ENCODE measurements around the gene TLK2.
"Not testable (repeated sequence)": the region's sequence is repeated elsewhere in the genome, so short reads cannot be mapped to it uniquely, and the experiment has no call there.

Gene TLK2

GRCh38 chr17:62490990-62491389, 12.4 kb downstream of the TLK2 start:
- not testable (repeated sequence) for DNase-seq; H3K4me1 Mint-ChIP-seq; H3K27ac Mint-ChIP-seq; H3K4me3 Mint-ChIP-seq; H3K27me3 Mint-ChIP-seq (ENCODE audit: low read depth, poor library complexity); H3K9me3 Mint-ChIP-seq
- peaks cover 74% of the 10 kb centered on the region for H3K36me3 Mint-ChIP-seq (ENCODE audit: low read depth)

GRCh38 chr17:62493049-62493655, 14.5 kb downstream of the TLK2 start:
- not testable (repeated sequence) for H3K4me1 Mint-ChIP-seq; H3K4me3 Mint-ChIP-seq; H3K9me3 Mint-ChIP-seq; H3K27ac Mint-ChIP-seq; H3K27me3 Mint-ChIP-seq (ENCODE audit: low read depth, poor library complexity); DNase-seq
- H3K36me3 Mint-ChIP-seq (ENCODE audit: low read depth) = peaks cover 75% of the 10 kb centered on the region

DNA sequence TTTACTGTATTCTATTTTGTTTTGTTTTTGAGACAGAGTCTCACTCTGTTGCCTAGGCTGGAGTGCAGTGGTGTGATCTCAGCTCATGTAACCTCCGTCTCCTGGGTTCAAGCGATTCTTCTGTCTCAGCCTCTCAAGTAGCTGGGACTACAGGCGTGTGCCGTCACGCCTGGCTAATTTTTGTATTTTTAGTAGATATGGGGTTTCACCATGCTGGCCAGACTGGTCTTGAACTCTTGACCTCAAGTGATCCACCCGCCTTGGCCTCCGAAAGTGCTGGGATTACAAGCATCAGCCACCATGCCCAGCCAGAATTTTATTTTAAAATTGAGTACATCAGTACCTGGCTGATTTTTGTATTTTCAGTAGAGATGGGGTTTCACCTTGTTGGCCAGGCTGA, 15.4 kb downstream of the TLK2 start:
- peaks cover 74% of the 10 kb centered on the region for H3K36me3 Mint-ChIP-seq (ENCODE audit: low read depth)
- not testable (repeated sequence) for H3K4me1 Mint-ChIP-seq; H3K27ac Mint-ChIP-seq; H3K9me3 Mint-ChIP-seq; DNase-seq; H3K4me3 Mint-ChIP-seq; H3K27me3 Mint-ChIP-seq (ENCODE audit: low read depth, poor library complexity)

GRCh38 chr17:62496344-62496743, 17.7 kb downstream of the TLK2 start:
- Mint-ChIP-seq H3K9me3 (peaks cover 18% of the 10 kb centered on the region), H3K36me3 (ENCODE audit: low read depth) (peaks cover 73% of the 10 kb centered on the region)
- H3K4me1 Mint-ChIP-seq; H3K27ac Mint-ChIP-seq; H3K27me3 Mint-ChIP-seq (ENCODE audit: low read depth, poor library complexity); DNase-seq; H3K4me3 Mint-ChIP-seq: not testable (repeated sequence)

GRCh38 chr17:62498796-62499195, 20.2 kb downstream of the TLK2 start:
- not testable (repeated sequence) for H3K4me1 Mint-ChIP-seq, H3K9me3 Mint-ChIP-seq, H3K27ac Mint-ChIP-seq

DNA sequence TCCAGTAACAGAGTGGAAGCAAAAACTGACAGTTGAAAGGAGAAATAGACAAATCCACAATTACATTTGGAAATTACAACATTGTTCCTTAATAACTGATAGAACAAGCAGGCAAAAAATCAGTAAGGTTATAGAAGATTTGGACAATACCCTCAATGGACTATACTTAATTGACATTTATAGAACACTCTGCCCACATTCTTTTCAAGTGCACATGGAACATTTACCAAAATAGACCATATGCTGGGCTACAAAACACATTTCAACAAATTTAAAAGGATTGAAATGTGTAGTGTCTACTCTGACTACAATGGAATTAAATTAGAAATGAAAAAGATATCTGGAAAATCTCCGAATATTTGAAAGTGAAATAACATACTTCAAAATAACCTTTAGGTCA, 21.8 kb downstream of the TLK2 start:
- H3K36me3 Mint-ChIP-seq (ENCODE audit: low read depth) = peaks cover 47% of the 10 kb centered on the region
- H3K4me1 Mint-ChIP-seq = not testable (repeated sequence)

More at GRCh38 chr17:62498796-62499195, 20.2 kb downstream of the TLK2 start:
- H3K36me3 Mint-ChIP-seq (ENCODE audit: low read depth) = peaks cover 52% of the 10 kb centered on the region
- H3K4me3 Mint-ChIP-seq; DNase-seq; H3K27me3 Mint-ChIP-seq (ENCODE audit: low read depth, poor library complexity): not testable (repeated sequence)

GRCh38 chr17:62504857-62505256, 26.2 kb downstream of the TLK2 start:
- H3K9me3 Mint-ChIP-seq; H3K4me3 Mint-ChIP-seq; H3K27ac Mint-ChIP-seq; DNase-seq; H3K27me3 Mint-ChIP-seq (ENCODE audit: low read depth, poor library complexity): not testable (repeated sequence)
- peaks cover 14% of the 10 kb centered on the region for H3K4me1 Mint-ChIP-seq
- peaks cover 28% of the 10 kb centered on the region for H3K36me3 Mint-ChIP-seq (ENCODE audit: low read depth)

More for the DNA sequence above, 21.8 kb downstream of the TLK2 start:
- not testable (repeated sequence) for H3K4me3 Mint-ChIP-seq; DNase-seq; H3K27ac Mint-ChIP-seq; H3K9me3 Mint-ChIP-seq; H3K27me3 Mint-ChIP-seq (ENCODE audit: low read depth, poor library complexity)

DNA sequence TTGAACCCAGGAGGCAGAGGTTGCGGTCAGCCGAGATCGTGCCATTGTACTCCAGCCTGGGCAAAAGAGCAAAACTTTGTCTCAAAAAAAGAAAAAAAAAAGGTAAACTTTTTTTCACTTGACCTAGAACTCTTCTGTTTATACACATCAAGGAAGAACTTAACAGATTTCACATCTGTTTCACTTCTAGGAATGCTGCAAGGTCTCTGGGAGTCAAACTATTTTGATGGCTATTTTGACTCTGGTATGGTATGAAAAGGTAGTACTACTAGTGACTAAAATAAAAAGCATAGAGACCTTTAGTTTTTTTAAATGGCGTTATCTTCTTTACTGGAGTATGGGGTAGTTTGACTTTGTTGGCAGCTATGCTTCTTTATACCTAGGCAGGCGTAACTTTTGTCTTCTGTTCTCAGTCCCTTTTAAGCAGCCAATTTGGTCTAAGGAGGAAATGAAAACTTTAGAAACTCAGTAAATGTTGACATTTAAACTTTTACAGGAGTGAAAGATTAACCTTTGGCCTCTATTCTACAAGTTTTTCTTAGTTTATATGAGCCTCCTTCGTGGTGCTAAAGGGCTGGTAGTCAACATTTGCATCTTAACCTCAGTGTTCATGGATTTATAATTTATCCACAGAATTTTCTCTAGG, 28.7 kb downstream of the TLK2 start:
- DNase-seq; H3K27me3 Mint-ChIP-seq (ENCODE audit: low read depth, poor library complexity); H3K9me3 Mint-ChIP-seq; H3K27ac Mint-ChIP-seq; H3K4me3 Mint-ChIP-seq: not testable (repeated sequence)
- peaks cover 14% of the 10 kb centered on the region for H3K4me1 Mint-ChIP-seq
- H3K36me3 Mint-ChIP-seq (ENCODE audit: low read depth) = peaks cover 26% of the 10 kb centered on the region

DNA sequence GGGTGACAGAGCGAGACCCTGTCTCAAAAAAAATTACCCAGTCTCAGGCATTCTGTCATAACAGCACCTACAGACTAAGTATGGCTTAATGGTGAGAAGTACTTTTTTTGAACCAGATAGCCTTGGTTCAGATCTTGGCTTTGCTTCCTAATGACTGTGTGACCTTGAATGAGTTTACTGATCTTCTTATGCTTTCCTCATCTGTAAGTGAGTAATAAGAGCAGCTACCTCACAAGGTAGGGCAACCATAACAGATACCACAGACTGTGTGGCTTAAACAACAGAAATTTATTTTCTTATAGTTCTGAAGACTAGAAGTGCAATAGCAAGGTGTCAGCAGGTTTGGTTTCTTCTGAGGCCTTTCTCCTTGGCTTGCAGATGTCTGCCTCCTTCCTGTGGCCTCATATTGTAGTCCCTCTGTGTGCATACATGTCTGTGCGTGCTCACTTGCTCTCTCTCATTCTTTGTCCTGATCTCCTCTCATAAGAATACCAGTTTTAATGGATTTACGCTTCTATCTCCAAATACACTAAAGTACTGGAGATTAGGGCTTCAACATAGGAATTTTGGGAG, 31.7 kb downstream of the TLK2 start:
- Mint-ChIP-seq H3K36me3 (ENCODE audit: low read depth) (peaks cover 37% of the 10 kb centered on the region), H3K27ac (peak overlapping the region; percentile 71), H3K4me1 (peaks cover 14% of the 10 kb centered on the region)
- H3K4me3 Mint-ChIP-seq; H3K27me3 Mint-ChIP-seq (ENCODE audit: low read depth, poor library complexity); H3K9me3 Mint-ChIP-seq; DNase-seq: not testable (repeated sequence)

DNA sequence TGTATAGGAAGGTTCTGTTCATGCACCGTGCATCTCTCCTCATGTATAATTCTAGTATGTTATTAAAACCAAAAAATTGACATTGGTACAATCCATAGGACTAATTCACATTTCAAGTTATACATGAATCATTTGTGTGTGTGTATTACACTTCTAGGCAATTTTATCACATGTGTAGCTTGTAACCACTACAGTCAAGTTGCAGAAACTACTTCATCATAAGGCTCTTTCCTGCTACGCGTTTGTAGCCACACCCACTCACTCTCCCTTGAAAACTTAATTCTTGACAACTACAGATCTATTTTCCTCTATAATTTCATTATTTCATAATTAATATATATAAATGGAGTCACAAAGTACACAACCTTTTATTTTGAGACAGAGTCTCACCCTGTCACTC, 32.4 kb downstream of the TLK2 start:
- not testable (repeated sequence) for H3K27ac Mint-ChIP-seq; DNase-seq; H3K27me3 Mint-ChIP-seq (ENCODE audit: low read depth, poor library complexity); H3K4me3 Mint-ChIP-seq
- H3K4me1 Mint-ChIP-seq = peaks cover 14% of the 10 kb centered on the region
- peaks cover 38% of the 10 kb centered on the region for H3K36me3 Mint-ChIP-seq (ENCODE audit: low read depth)
- peaks cover 13% of the 10 kb centered on the region for H3K9me3 Mint-ChIP-seq

GRCh38 chr17:62516376-62516775, 37.8 kb downstream of the TLK2 start:
- not testable (repeated sequence) for H3K27me3 Mint-ChIP-seq (ENCODE audit: low read depth, poor library complexity); H3K4me3 Mint-ChIP-seq; H3K27ac Mint-ChIP-seq; H3K4me1 Mint-ChIP-seq; DNase-seq
- Mint-ChIP-seq H3K36me3 (ENCODE audit: low read depth) (peaks cover 60% of the 10 kb centered on the region), H3K9me3 (peaks cover 29% of the 10 kb centered on the region)

DNA sequence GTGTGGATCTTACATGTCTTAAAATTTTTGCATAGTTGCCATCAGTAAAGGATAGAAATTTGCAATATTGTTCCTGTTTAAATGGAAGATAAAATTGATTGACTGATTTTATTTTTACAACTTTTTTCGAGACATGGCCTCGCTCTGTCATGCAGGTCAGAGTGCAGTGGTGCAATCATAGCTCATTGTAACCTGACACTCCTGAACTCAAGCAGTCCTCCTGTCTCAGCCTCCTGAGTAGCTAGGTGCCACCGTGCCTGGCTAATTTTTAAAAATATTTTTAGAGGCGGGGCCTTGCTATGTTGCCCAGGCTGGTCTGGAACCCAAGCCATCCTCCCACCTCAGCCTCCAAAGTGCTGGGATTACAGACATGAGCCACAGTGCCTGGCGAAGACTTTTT, 42.7 kb downstream of the TLK2 start:
- not testable (repeated sequence) for H3K4me1 Mint-ChIP-seq; H3K27me3 Mint-ChIP-seq (ENCODE audit: low read depth, poor library complexity); DNase-seq; H3K27ac Mint-ChIP-seq; H3K4me3 Mint-ChIP-seq
- H3K9me3 Mint-ChIP-seq = peaks cover 13% of the 10 kb centered on the region
- H3K36me3 Mint-ChIP-seq (ENCODE audit: low read depth) = peaks cover 54% of the 10 kb centered on the region

GRCh38 chr17:62524077-62524476, 45.5 kb downstream of the TLK2 start:
- peaks cover 55% of the 10 kb centered on the region for H3K36me3 Mint-ChIP-seq (ENCODE audit: low read depth)
- not testable (repeated sequence) for H3K4me3 Mint-ChIP-seq; H3K9me3 Mint-ChIP-seq; H3K27ac Mint-ChIP-seq; DNase-seq; H3K27me3 Mint-ChIP-seq (ENCODE audit: low read depth, poor library complexity); H3K4me1 Mint-ChIP-seq

GRCh38 chr17:62525317-62525716, 46.7 kb downstream of the TLK2 start:
- H3K4me1 Mint-ChIP-seq; H3K27me3 Mint-ChIP-seq (ENCODE audit: low read depth, poor library complexity); H3K9me3 Mint-ChIP-seq; DNase-seq; H3K4me3 Mint-ChIP-seq: not testable (repeated sequence)
- peak overlapping the region; percentile 80 for H3K27ac Mint-ChIP-seq
- H3K36me3 Mint-ChIP-seq (ENCODE audit: low read depth) = peaks cover 60% of the 10 kb centered on the region

DNA sequence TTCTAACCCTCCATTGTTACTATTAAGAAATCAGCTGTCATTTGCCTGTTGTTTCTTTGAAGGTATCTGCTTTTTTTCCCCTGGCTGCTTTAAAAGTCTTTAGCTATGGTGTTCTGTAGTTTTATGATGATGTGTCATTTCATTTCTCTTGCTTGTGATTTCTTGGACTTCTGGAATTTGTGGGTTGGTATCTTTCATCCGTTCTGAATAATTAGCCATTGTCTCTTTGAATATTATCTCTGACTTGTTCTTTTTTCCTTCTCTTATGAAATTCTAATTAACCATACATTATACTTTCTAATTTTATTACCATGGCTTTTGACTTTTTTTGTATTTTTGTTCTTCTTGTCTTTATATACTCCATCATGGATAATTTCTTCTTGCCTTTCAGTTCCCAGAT, 52.3 kb downstream of the TLK2 start:
- not testable (repeated sequence) for H3K27me3 Mint-ChIP-seq (ENCODE audit: low read depth, poor library complexity); H3K9me3 Mint-ChIP-seq; H3K4me3 Mint-ChIP-seq; DNase-seq; H3K27ac Mint-ChIP-seq; H3K4me1 Mint-ChIP-seq
- H3K36me3 Mint-ChIP-seq (ENCODE audit: low read depth) = peaks cover 66% of the 10 kb centered on the region
